MM.1S (cell line): ENCODE results near the gene SLBP.
"Not testable (repeated sequence)": the region's sequence is repeated elsewhere in the genome, so short reads cannot be mapped to it uniquely, and the experiment has no call there.

Source experiments
- DNase-seq: peaks from one replicate; pipeline ENCODE4 v3.0.0-alpha.2; 2015
- H2AFZ ChIP-seq: fragments of 300-600 bp; sonication (generic); 2 replicates; pipeline ENCODE4 v1.6.0; 2016; ENCODE audit warnings: antibody characterized with exemption, low read length
- H3F3A ChIP-seq: fragments of 300-600 bp; sonication (generic); 2 replicates; pipeline ENCODE4 v1.6.1; 2016; ENCODE audit warnings: mild to moderate bottlenecking, antibody characterized with exemption, low read length, moderate library complexity, mixed read lengths; ENCODE audit not compliant: insufficient read depth
- H3K27ac ChIP-seq: fragments of 300-600 bp; sonication (generic); 2 replicates; pipeline ENCODE4 v1.5.1; 2016; ENCODE audit warnings: mild to moderate bottlenecking, low read length
- H3K27me3 ChIP-seq: fragments of 300-600 bp; sonication (generic); replicated peaks from 2 replicates; pipeline ENCODE4 v1.6.0; 2016; ENCODE audit warnings: low read length; ENCODE audit not compliant: insufficient read depth
- H3K36me3 ChIP-seq: fragments of 300-600 bp; sonication (generic); replicated peaks from 2 replicates; pipeline ENCODE4 v1.6.1; 2016; ENCODE audit warnings: mild to moderate bottlenecking, low read length, mixed read lengths; ENCODE audit not compliant: insufficient read depth
- H3K4me1 ChIP-seq: fragments of 300-600 bp; sonication (generic); 2 replicates; pipeline ENCODE4 v1.6.1; 2016; ENCODE audit warnings: low read length, mixed read lengths
- H3K4me2 ChIP-seq: fragments of 300-600 bp; sonication (generic); 2 replicates; pipeline ENCODE4 v1.6.0; 2016; ENCODE audit warnings: low read depth, low read length
- H3K4me3 ChIP-seq: fragments of 300-600 bp; sonication (generic); 2 replicates; pipeline ENCODE4 v1.5.1; 2016; ENCODE audit warnings: low read length, mixed read lengths
- H3K79me2 ChIP-seq: fragments of 300-600 bp; sonication (generic); 2 replicates; pipeline ENCODE4 v1.6.1; 2016; ENCODE audit warnings: mixed run types, low read length, mixed read lengths
- H3K9ac ChIP-seq: fragments of 300-600 bp; sonication (generic); 2 replicates; pipeline ENCODE4 v1.6.1; 2016; ENCODE audit warnings: low read length, mixed read lengths
- H3K9me2 ChIP-seq: fragments of 300-600 bp; sonication (generic); replicated peaks from 2 replicates; pipeline ENCODE4 v1.6.1; 2016; ENCODE audit warnings: mild to moderate bottlenecking, low read length, mixed read lengths; ENCODE audit not compliant: insufficient read depth
- H3K9me3 ChIP-seq: fragments of 300-600 bp; sonication (generic); replicated peaks from 2 replicates; pipeline ENCODE4 v1.6.1; 2016; ENCODE audit warnings: mild to moderate bottlenecking, low read length, mixed read lengths; ENCODE audit not compliant: insufficient read depth
- H4K20me1 ChIP-seq: fragments of 300-600 bp; sonication (generic); 2 replicates; pipeline ENCODE4 v1.6.1; 2016; ENCODE audit warnings: mild to moderate bottlenecking, low read length, moderate library complexity, mixed read lengths; ENCODE audit not compliant: insufficient read depth
- CTCF ChIP-seq: fragments of 300-600 bp; sonication (generic); IDR thresholded peaks from 2 replicates; pipeline ENCODE4 v1.5.1; 2016; ENCODE audit warnings: antibody characterized with exemption, low read length, mixed read lengths
- EZH2 ChIP-seq: fragments of 300-600 bp; sonication (generic); optimal IDR thresholded peaks from 2 replicates; pipeline ENCODE3; 2017; ENCODE audit warnings: low read depth, mild to moderate bottlenecking, antibody characterized with exemption, low read length, mixed read lengths
- EZH2phosphoT487 ChIP-seq: fragments of 300-600 bp; sonication (generic); IDR thresholded peaks from 2 replicates; pipeline ENCODE4 v1.6.1; 2018; ENCODE audit warnings: antibody characterized with exemption, low read length

The SLBP gene

GRCh38 chr4:1675136-1675801 is 36.9 kb downstream of the SLBP start:
- TF ChIP-seq EZH2 = no peak
- no peak for TF ChIP-seq EZH2phosphoT487
- no peak for TF ChIP-seq CTCF
- H3K27ac ChIP-seq = no peak overlapping the region
- no peaks in the 10 kb centered on the region for H4K20me1 ChIP-seq
- H3K27me3 ChIP-seq = peaks cover 19% of the 10 kb centered on the region; the same call in 1 of the 2 replicates
- H2AFZ ChIP-seq = no peak overlapping the region
- no peak overlapping the region for H3K4me3 ChIP-seq
- H3K9me3 ChIP-seq = no peaks in the 10 kb centered on the region
- no peaks in the 10 kb centered on the region for H3K79me2 ChIP-seq
- no peaks in the 10 kb centered on the region for H3F3A ChIP-seq
- H3K4me2 ChIP-seq = no peak overlapping the region
- DNase-seq = no peak
- no peak overlapping the region for H3K9ac ChIP-seq
- H3K36me3 ChIP-seq = no peaks in the 10 kb centered on the region
- H3K4me1 ChIP-seq = no peaks in the 10 kb centered on the region
- no peaks in the 10 kb centered on the region for H3K9me2 ChIP-seq

GRCh38 chr4:1674682-1675081 is 37.4 kb downstream of the SLBP start:
- Histone ChIP-seq H3K79me2 (no peaks in the 10 kb centered on the region), H3F3A (no peaks in the 10 kb centered on the region), H3K27me3 (peaks cover 19% of the 10 kb centered on the region; the same call in 1 of the 2 replicates), H3K27ac (no peak overlapping the region), H3K36me3 (no peaks in the 10 kb centered on the region), H3K4me2 (no peak overlapping the region), H3K4me1 (no peaks in the 10 kb centered on the region), H3K9me3 (no peaks in the 10 kb centered on the region), H3K9me2 (no peaks in the 10 kb centered on the region), H4K20me1 (no peaks in the 10 kb centered on the region), H3K4me3 (no peak overlapping the region), H2AFZ (no peak overlapping the region), H3K9ac (no peak overlapping the region)
- no peak for TF ChIP-seq EZH2
- TF ChIP-seq CTCF = no peak
- TF ChIP-seq EZH2phosphoT487 = no peak
- no peak for DNase-seq

- Histone ChIP-seq H3K9me3 (no peaks in the 10 kb centered on the region), H4K20me1 (no peaks in the 10 kb centered on the region), H3K27me3 (peaks cover 18% of the 10 kb centered on the region; the same call in 1 of the 2 replicates), H3K4me2 (no peak overlapping the region), H3K9ac (no peak overlapping the region), H3K4me3 (no peak overlapping the region), H2AFZ (no peak overlapping the region), H3K9me2 (no peaks in the 10 kb centered on the region), H3F3A (no peaks in the 10 kb centered on the region), H3K79me2 (no peaks in the 10 kb centered on the region), H3K36me3 (no peaks in the 10 kb centered on the region), H3K4me1 (no peaks in the 10 kb centered on the region), H3K27ac (no peak overlapping the region)
- TF ChIP-seq EZH2phosphoT487 = no peak
- TF ChIP-seq EZH2 = no peak
- no peak for TF ChIP-seq CTCF
- DNase-seq = no peak
These were observed 38.4 kb downstream of the SLBP start for GRCh38 chr4:1673671-1674070.

- H3K4me1 ChIP-seq, H3K9me2 ChIP-seq, H2AFZ ChIP-seq, H4K20me1 ChIP-seq, H3K36me3 ChIP-seq, DNase-seq, H3K4me3 ChIP-seq, H3K9me3 ChIP-seq, H3K27ac ChIP-seq, H3K9ac ChIP-seq, H3K4me2 ChIP-seq, H3F3A ChIP-seq, H3K79me2 ChIP-seq: not testable (repeated sequence)
- peaks cover 14% of the 10 kb centered on the region; the same call in 1 of the 2 replicates for H3K27me3 ChIP-seq
These were observed 41.1 kb downstream of the SLBP start for GRCh38 chr4:1671011-1671410.
